Suprapubic skin (tissue), 3 donors: Measurements from ENCODE around the gene MED12L.

Experiments used
- EP300 ChIP-seq: sonication (generic); formaldehyde crosslinking; IDR thresholded peaks from one replicate; pipeline ENCODE4 v1.6.1; 2017; ENCODE audit warnings: antibody characterized with exemption
- TF ChIP-seq, protein P1 (sequence below), 2 donors: fragments of 200-600 bp in 1 of 2; fragments of 450-650 bp in 1 of 2; sonication (generic) in 1 of 2; IDR thresholded peaks; one replicate each; pipeline ENCODE4 v1.5.1; 2016 to 2019; ENCODE audit warnings: antibody characterized with exemption in 2 of 2, mild to moderate bottlenecking in 1 of 2, moderate library complexity in 1 of 2

DNA sequence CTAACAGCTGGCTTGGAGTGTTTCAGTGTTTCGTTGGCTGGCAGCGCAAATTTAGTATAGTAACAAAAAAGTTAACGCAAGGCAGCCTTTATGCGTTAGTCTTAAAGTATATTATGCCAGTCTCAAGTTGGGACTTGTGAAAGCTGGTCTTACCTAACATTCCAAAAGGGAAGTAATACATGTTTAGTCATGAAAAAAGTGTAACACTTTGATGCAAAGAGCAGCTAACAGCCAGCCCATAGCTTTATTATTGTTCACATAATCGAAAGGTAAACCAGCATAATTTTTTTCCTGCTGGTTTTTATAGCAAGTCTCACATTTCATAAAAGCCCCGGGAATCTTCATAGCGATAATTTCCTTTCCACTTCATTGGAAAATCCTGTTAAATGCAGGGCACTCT is 233.5 kb downstream of the MED12L start:
- TF ChIP-seq, protein P1, sequence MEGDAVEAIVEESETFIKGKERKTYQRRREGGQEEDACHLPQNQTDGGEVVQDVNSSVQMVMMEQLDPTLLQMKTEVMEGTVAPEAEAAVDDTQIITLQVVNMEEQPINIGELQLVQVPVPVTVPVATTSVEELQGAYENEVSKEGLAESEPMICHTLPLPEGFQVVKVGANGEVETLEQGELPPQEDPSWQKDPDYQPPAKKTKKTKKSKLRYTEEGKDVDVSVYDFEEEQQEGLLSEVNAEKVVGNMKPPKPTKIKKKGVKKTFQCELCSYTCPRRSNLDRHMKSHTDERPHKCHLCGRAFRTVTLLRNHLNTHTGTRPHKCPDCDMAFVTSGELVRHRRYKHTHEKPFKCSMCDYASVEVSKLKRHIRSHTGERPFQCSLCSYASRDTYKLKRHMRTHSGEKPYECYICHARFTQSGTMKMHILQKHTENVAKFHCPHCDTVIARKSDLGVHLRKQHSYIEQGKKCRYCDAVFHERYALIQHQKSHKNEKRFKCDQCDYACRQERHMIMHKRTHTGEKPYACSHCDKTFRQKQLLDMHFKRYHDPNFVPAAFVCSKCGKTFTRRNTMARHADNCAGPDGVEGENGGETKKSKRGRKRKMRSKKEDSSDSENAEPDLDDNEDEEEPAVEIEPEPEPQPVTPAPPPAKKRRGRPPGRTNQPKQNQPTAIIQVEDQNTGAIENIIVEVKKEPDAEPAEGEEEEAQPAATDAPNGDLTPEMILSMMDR (IDR thresholded peaks at IDR 0.05) = no peak
- TF ChIP-seq EP300 = no peak
